CD8-positive, alpha-beta T cell (primary cell): ENCODE data around the gene CCDC92B. TPM values are rescaled to one million over a fixed set of nuclear protein-coding genes. Genes with fewer than 3 reads are reported as not detected.

Source experiments
- microRNA-seq: library from miRNA; unstranded; fragments of <30 nt; microRNA quantifications from one replicate; pipeline ENCODE4 v1.2.0, GENCODE V29; 2022; ENCODE audit warnings: borderline microRNAs expressed
- total RNA-seq, 46 experiments: library from RNA in 2 of 46; stranded (reverse) in 2 of 46; gene quantifications; one replicate each; pipeline ENCODE4 v1.2.3 and lab custom pipeline; 2021 to 2026

Gene CCDC92B
- total RNA-seq, 2 experiments from 2014 or later = 0.08 TPM; not detected in 1

Small RNAs within 50 kb of the gene (microRNA-seq; reads per million reads assigned to microRNA genes)
- gene MIR1253 (not detected), gene MIR6776 (not detected)

Other genes with a start within 250 kb of the CCDC92B start
- 10 to 100 TPM; 59.8 to 69.5 TPM for gene METTL16, start 237.8 kb downstream of the CCDC92B start, total RNA-seq
- gene PAFAH1B1, start 156.0 kb downstream of the CCDC92B start, total RNA-seq = 100 to 1,000 TPM; 139 to 157 TPM
- 10 to 100 TPM; 50.8 to 51.1 TPM for gene CLUH, start 37.9 kb downstream of the CCDC92B start, total RNA-seq
- gene RAP1GAP2, start 46.8 kb upstream of the CCDC92B start, total RNA-seq = 10 to 100 TPM; 18.9 to 19.9 TPM